IPS-11a (cell line): Measurements from ENCODE around the gene GPATCH8.
A peak's percentile ranks its signal among the peaks of the same experiment; 100 is the strongest.
"Not testable (repeated sequence)": the region's sequence is repeated elsewhere in the genome, so short reads cannot be mapped to it uniquely, and the experiment has no call there.

ENCODE experiments used
- H3K4me3 ChIP-seq: one replicate; pipeline ENCODE4 v1.5.1; 2013; ENCODE audit warnings: low read depth, low read length, control low read depth

The GPATCH8 gene

DNA sequence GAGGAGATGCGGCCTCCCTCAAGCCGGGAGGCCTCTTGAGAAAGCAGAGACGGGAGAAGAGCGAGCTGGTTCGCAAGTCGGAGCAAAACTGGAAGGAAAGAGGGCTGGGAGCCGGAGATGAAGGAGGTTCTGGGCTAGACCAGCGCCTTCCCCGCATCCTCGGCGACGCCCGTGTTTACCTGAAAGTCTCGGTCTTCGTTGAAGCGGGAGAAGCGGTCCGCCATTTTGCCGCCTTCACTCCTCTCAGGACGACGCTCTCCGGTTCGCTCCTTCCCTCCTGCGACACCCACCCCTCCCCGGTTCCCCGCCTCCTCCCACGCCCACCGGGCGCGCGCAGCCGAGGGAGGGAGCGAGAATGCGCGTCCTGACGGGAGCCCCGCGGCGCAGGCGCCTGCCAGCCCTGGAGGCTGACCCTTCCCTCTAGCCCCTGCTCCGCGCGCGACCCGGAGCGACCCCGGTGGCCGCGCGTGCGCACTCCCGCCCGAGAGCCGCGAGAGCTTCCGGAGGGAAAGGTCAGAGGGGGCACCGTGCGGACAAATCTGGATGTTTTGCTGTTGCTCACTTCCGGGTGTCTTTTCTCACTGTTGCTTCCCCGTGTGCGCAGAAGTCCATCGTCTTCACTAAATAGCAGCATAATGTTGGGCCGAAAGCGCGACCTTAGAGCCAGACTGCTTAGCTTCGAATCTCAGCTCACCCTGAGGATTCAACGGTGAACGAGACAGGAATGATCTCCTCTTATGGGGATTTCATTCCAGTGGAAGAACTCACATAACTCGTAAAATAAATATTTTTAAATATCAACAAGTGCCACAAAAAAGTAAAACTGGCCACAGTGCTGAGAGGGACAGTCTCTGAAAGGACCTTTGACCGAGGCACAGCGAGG lies at the start of gene GPATCH8:
Gene GPATCH8, minus strand, starts transcription at position 260 of the 883 bp plus-strand sequence. Its CDS starts 36 bp downstream, at position 224.
- H3K4me3 ChIP-seq: peak within 1 kb of the TSS; percentile 98

DNA sequence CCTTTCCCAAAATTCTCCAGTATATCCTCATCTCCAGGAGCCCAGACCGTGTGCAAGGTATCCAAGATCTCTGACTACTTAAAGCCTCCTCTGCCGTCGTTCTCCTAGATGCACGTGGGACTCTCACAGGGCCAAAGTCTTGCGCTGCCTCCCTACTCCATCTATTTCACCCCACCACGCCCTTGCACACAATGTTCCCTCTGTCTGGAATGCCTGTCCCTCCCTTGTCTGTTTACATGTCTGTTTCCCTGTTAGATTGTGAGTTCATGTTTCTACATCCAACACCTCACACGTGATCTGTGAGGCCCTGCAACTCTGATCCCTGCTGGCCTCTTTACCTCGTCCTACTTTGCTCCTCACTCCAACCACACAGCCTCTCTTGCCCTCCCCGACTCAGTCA lies 49.2 kb upstream of the GPATCH8 start:
- H3K4me3 ChIP-seq: no peak overlapping the region

DNA sequence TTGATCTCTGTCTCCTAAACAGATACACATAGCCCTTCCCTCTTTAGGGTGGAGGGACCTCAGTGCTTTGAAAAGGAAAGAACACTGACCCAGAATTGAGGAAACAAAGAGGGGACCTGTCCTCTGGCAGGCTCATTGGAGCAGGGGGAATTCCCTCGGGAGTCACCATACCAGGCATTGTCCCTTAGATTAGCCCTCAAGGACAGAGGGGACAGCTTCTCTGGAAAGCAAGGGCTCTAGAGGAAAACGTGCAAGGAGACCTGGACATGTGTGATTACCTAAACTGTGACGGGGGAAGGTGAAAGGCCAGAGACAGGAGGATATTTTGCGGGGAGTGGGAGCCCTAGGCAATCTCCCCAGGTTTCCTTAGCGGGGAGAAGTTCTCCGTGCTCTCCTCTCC lies 46.5 kb upstream of the GPATCH8 start:
- no peak overlapping the region for H3K4me3 ChIP-seq

DNA sequence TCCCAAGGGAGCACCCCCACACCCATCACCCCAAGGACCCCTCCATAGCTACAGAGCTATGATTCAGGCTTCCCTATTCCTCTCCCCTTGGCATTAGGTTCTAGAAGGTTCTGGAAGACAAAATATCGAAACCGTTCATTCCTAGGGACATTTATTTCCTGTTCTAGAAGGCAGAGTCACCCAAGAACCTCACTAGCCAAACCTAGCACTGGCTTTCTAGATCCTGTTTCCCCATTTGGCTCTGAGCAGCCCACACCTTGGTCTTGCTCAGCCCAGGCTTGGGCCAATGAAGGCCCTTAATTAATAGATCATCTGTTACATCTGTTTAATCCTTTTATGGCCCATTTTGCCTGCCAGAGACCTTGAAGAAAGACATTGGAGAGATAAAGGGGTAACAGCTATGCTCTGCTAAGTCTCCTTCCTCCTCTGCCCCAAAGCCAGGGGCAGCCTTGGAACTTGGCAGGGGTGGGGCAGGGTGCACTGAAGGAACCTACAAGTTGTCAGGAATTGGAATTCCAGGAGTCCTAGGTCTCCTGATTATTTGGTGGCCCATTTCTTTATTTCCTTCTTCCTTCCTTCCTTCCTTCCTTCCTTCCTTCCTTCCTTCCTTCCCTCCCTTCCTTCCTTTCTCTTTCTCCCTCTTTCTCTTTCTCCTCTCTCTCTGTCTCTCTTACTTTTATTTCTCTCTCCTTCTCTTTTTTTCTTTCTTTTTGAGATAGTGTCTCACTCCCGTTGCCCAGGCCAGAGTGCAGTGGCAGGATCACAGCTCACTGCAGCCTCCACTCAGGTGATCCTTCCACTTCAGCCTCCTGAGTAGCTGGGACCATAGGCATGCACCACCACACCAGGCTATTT lies 45.4 kb upstream of the GPATCH8 start:
- no peak overlapping the region for H3K4me3 ChIP-seq

DNA sequence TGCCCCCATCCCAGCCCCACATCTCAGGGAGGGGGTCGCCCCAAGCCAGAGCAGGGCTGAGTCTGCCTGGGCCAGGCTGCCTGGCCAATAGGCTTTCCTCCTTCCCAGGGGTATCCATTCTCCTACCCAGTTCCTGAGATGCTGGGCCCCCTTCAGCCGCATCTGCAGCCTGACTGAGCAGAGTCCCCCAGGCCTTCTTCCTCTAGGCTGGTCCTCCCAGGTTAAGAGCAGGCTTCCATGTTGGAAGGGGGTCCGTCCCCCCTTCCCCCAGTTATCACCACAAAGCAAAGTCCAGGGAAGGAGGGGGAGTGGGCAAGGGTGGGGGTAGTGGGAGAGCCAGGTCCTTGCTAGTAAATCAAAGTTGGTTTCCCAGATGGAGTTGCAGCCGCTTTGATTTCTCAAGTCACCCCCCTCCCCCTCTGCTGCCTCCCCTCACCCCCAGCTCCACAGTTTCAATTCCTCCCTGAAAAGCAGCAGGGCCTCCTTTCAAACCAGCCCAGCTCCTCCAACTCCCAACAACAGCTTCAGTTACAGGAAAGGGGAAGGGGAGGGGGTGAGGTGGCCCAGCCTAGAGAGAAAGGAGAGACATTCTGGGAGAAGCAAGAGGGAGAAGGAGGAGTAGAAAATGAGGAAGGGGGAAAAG lies 44.5 kb upstream of the GPATCH8 start:
- H3K4me3 ChIP-seq: no peak overlapping the region

DNA sequence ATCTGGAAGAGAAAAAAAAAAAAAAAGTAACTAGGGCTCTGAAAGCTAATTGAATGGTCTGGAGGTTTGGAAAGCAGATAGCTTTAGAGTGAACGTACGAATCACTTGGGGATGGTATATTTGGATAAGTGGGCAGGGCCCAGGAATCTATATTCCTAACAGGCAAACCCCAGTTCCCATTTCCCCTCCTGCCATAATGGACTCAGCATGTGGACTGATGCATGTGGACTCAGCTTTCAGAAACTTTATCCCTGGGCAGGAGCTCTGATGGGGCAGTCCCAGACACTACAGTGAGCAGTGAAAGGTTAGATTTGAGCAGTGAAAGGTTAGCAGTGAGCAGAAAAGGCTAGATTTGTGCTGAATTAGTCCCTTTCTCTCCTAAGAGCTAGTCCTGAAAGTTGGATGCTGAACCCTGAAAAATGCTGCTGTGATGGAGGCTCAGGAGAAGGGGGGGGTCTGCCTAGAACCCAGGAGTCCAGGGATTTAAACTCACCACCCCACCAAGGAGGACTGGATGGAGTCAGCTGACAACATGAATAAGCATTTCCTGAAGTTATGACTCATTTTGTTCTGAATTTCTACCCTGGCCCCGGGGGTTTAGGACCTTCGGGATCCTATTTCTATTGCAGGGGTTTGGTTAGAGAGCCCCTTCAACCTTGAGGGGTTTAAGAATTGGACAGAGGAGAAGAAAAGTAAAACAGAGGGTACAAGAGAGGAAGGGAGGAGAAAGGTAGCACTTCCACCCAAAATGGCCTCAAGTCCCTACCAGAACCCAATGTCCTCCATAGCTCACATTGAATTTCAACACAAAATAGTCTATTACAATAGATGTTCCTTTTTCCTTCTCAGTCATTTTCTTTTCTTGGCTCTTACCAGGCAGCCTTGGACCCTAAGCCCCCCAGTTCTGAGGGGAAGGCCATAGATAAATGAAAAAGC lies 43.7 kb upstream of the GPATCH8 start:
- no peak overlapping the region for H3K4me3 ChIP-seq

DNA sequence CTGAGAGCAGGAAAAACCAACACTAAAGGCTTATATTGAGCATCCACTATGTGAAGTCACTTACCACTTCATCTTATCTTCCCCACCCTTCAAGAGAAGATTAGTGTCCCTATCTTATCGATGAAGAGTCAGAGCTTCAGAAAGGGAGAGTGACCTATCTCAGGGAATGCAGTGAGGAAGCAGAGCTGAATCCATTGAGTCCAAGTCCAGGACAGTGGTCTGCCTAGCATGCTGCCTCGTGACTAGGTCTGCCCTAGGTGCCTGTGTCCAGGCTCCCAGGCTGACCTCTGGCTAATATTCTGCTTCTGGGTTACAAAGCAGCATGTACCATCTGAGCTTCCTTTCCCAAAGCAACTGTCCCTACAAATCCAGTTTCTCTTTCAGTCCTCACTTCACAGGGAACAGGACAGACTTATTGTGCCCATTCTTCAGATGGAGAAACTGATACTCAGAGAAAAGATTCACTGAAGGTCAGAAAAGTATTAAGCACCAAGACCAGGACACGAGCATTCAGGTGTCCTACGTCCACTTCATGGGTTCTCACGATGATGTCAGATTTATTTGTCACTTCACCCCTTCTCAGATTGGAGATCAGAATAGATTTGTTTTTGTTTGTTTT lies 40.8 kb upstream of the GPATCH8 start:
- H3K4me3 ChIP-seq: no peak overlapping the region

DNA sequence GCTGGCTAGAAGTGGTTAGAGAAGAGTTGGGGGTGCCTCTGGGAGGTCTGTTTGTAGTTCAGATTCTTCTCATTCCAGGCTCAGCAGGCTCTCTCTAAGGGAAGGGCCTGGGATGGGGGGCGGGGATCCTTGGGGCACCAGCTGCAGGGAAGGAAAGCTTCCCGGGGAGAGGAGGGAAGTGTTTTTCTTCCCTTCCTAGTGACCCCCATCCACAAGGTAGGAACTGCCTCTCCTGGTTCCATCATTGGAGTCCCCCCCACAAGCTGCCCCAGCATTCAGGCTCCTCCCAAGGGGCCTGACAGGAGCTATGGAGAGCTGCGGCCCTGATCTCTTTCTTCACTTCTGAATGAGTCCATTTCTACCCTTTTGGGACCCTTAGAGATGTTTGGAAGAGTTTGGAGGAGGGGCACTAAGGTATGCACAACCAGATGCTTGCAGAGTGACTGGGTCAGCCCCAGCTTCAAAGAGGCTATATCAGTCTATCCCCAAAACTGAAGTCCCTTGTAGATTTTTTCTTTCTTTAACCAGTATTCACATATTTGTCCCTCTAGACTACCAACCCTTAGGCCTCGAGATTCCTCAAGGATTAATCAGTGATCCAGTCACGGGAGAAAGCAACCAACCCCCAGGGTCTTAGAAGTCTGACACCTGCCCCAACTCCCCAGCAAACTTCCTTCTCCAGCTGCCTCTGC lies 40.2 kb upstream of the GPATCH8 start:
- H3K4me3 ChIP-seq: no peak overlapping the region

DNA sequence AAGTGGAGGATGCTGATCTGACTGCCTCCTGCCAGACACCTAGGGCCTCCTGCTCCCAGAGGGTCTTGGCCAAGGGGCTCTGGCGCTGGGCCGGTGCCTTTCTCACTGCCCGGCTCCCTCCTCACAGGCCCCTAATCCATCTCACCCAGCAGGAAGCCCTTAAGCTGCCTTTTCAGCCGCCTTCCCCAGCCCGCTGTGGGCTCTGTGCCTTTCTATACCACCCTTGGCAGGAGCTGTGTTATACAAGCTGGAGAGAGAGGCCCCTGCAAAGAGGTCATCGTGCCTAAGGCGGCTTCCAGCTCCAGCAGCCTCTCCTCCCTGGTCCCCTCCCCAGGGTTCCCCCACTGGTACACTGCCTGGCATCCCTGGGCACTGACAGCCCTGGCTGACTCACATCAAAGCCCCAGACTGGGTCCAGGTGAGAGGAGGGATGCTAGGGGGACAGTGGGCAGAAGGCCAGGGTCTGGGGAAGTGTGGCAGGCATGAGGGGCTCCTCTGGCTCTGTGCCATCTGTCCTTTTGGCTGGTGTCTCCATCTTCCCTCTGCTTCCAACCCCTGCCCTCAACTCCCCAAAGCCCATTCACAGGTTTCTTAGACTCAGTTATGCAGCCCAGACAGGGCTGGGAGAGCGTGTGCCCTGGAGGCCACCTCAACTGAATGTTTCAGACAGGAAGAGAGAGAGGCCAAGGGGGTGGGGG lies 38.8 kb upstream of the GPATCH8 start:
- no peak overlapping the region for H3K4me3 ChIP-seq

DNA sequence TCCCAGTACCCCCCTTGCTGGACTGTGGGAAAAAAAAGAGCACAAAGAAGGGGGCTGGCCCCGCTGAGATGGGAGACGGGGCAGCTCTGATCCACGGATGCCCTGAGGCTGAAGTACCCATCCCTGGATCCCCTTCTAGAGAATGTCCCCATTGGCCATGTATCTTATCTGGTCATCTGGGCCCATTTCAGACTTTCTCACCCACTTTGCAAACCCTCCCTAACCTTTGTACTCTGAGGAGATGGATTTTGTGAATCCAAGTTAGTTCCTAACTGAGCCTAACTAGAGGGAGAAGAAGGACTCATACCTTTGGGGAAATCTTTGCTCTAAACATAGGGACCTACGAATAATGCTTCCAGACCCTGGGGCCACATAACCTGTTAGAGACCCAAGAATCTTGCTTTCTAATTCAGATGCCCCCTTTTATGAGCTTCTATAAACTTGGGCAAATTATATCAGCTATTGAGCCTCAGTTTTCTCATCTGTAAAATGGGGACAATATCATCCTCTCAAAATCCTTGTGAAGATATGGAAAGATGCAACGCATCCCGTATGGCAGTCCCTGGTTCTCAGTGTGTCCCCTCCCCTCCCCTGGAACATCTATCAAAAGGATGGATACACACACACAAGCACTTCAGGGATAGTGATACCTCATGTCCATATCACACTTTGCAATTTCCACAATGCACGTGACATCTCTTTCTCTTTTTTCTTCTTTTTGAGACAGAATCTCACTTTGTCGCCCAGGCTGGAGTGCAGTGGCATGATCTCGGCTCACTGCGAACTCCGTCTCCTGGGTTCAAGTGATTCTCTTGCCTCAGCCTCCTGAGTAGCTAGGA lies 37.3 kb upstream of the GPATCH8 start:
- no peak overlapping the region for H3K4me3 ChIP-seq

DNA sequence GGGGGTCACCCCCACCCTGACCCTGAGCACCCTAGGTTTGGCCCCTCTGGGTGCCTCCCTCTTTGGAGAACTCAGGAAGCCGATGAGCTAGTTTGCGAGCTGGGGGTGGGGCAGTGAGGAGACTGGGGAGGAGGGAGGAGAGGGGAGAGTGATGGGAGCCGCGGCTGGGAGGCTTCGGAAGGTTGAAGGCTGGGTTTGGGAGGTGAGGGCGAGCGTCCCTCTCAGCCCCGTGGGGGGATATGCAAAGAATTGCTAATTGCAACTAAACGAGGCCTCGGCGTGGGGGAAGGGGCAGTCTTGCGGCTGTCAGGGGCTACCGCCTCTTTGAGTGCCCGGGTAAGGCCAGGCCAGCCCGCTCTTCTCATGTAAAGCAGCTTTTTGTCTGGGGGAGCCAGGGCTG lies 36.5 kb upstream of the GPATCH8 start:
- no peak overlapping the region for H3K4me3 ChIP-seq

DNA sequence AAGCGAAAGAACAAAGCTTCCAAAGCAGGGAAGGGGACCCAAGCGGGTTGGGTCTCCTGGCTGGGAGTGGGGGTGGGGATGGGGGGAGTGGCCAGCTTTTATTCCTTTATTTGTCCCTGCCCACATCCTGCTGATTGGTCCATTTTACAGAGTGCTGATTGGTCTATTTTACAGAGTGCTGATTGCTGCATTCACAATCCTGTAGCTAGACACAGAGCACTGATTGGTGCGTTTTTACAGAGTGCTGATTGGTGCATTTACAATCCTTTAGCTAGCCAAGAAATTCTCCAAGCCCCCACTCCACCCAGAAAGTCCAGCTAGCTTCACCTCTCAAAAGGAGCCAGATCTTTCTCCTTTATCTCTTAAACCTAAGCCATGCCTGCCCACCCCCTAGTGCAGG lies 34.7 kb upstream of the GPATCH8 start:
- H3K4me3 ChIP-seq: not testable (repeated sequence)

DNA sequence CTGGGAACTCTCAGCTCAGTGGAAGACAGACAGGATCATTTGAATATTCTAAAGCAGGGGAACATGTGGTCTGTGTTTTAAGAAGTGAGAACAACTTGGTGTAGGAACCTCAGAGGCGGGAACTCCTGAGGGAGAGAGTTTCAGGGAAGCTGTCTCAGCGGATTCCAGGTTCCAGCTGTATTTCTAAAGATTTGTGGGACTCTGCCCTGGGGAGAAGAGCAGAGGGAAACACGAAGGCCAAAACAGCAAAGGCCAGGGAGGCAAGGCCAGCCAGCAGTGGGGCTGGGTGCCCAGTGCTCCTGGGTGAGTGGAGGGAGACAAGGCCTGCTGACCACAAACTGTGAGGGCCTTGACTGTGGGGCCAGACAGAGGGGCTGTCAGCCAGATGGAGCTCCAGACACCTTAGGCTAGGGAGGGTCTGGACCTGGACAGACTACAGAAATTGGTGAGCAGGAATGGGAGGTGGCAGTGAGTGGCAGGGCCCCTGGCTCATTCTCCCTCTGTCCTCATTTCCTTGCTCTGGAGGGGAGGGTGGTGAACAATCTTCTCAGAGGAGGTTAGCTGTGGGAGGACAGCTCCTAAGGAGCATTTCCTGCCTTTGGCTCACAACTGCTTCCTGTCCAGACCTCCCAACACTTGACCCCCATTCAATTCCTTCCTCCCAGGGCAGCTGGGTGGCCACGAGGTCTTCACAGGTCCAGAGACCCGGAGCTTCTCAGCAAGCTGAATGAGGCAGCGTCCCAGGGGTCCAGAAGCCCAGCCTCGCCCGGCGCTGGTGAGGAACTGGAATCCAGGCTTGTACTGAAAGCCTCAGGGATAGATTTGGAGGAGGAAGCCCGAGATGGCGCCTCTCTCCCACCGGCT lies 33.1 kb upstream of the GPATCH8 start:
- H3K4me3 ChIP-seq: no peak overlapping the region

DNA sequence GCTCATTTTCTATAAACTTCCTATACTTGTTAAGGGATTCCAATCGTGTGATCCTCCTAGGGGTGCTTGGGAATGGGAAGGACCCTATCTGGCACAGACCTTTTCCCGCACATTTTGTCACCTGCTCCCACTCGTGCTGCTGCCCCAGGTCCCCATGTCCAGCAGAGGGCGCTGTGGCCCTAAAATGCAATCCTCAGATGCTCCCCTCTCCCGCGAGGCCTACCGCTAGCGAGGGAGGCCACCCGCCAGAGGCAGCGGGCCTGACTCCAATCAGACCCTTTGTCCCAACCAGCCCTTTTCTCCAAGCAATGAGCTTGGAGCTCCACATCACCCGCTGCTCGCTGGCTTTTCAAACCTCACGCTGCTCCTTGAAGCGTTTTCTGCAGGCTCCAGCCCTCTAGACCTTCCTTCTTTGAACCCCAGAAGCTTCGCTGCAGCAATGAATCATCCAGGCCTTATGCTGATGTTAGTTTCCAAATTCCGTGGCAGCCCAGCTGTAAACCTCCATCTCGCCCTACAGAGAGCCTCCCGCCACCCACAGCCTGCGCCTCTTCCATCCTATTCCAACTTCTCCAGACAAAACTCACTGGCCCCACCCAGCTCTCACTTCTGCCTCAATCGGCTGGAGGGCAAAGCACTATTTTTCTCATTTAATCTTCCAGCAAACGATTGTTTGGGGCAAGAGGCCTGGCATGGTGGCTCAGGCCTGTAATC lies 30.5 kb upstream of the GPATCH8 start:
- no peak overlapping the region for H3K4me3 ChIP-seq

DNA sequence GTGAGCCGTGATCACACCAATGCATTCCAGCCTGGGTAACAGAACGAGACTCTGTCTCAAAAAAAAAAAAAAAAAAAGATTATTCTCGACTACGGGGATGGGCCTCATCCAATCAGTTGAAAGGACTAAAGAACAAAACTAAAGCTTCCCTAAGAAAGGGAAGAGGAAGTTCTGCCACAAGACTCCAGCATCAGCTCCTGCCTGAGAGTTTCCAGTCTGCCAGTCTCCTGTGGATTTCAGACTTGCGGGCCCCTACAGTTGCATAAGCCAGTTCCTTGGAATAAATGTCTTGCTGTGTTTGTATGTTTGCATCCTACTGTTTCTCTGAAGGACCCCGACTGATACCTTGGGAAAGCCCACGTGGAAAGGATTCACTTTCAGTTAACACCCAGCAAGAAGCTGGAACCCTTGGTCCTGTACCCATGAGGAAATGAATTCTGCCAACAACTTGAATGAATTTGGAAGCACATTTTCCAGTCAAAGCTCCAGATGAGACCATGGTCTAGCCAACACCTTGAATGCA lies 27.8 kb upstream of the GPATCH8 start:
- H3K4me3 ChIP-seq: no peak overlapping the region

DNA sequence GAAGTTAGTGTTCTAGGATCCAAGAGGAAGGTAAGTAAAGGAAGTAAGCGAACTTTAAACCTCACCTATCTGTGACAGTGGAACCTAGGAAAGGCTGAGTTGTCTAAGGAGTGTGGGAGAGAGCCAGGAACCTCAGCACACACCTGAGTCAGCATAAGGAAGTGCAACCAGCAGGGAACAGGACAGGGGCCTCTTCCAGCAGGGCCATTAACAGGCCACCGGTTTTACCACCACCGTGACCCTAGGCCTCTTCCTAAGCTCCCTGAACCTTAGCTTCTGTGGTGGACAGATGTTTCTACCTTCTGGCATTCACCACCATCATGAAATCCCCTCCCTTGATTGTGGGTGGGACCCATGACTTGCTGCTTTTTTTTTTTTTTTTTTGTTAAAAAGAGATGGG lies 26.7 kb upstream of the GPATCH8 start:
- no peak overlapping the region for H3K4me3 ChIP-seq
